Measurements from ENCODE around the gene PTPRR. TPM values are rescaled to one million over a fixed set of nuclear protein-coding genes. Genes with fewer than 3 reads are reported as not detected.

The PTPRR gene
- total RNA-seq (1 to 10 TPM in 5 of 7 donors, under 1 TPM in 2; 0.47 to 2.7 (median 1.6) TPM), polyA plus RNA-seq (1 to 10 TPM in 1 of 3 donors, under 1 TPM in 2; 0.41 to 2.0 (median 0.64) TPM)
- long read RNA-seq, donor 1, result 0 reads
- long read RNA-seq, donor 2, result 0 reads

DNA sequence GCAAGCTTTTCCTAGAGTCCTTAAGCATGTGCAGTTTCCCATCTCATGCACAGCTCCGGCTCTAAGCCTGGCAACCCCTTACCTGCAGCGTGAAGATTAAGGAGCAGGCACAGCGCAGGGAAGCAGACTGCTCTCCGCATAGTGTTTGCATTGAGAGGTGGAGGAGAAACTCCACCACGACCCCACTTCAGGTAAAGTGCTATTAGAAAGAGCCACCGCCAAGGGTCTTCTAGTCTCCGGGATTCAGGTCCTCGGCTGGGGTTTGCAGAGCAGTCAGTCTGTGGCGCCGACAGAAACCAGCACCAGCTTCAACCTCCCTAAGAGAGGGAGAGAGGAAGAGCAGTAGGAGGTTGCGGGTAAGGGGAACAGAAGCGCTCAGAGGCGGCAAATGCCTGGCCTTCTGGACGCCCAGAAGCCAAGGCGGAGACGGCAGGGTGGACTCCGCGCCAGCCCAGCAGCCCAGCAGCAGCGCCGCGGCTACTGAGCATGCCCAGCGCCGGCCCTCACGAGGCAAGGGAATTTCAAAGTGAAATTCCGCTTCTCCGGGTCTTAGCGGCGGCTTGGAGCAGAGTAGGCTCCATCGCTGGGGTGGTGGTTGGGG, at the start of gene PTPRR:
TSS of gene PTPRR (minus strand) at position 488 of the 601 bp plus-strand sequence. CDS start at position 140, 348 bp downstream.
- TF ChIP-seq POLR2A (IDR thresholded peaks at IDR 0.05) (no peak), POLR2AphosphoS5 (IDR thresholded peaks at IDR 0.05) (no peak), CTCF (IDR thresholded peaks at IDR 0.05 in 8 of 11, conservative IDR thresholded peaks at IDR 0.05 in 3 of 11) (no peak)
- 5 to 11% (median 7%) methylated on average over 26 to 29 of the region's 29 CpGs for WGBS, 5 donors
- DNase-seq, result no peak
- Histone ChIP-seq H3K4me3 (no peak within 1 kb of the TSS), H3K27ac (no peak within 1 kb of the TSS), H3K4me1 (no peaks in the 10 kb centered on the region), H3K36me3 (no peaks in the 10 kb centered on the region), H3K9me3 (no peaks in the 10 kb centered on the region), H3K27me3 (replicated peaks in 1 of 7) (peaks cover 0 to 26% (median 4%) of the 10 kb centered on the region in 7 donors)
- intact Hi-C loops (cut with DNase I; ENCODE audit: low total_unique reads), result no loop called here

GRCh38 chr12:70966996-70967790, 46.7 kb upstream of the PTPRR start:
- intact Hi-C loops (cut with DNase I; ENCODE audit: low total_unique reads), result no loop called here
- no peaks in the 10 kb centered on the region for H3K27me3 ChIP-seq (replicated peaks in 1 of 7)
- H3K9me3 ChIP-seq, result no peaks in the 10 kb centered on the region
- H3K27ac ChIP-seq, result no peak overlapping the region
- H3K4me1 ChIP-seq, result no peaks in the 10 kb centered on the region
- WGBS, 5 donors, result 79 to 95% (median 91%) methylated on average over 8 of the region's 8 CpGs
- H3K4me3 ChIP-seq, result no peak overlapping the region
- TF ChIP-seq POLR2AphosphoS5 (IDR thresholded peaks at IDR 0.05), result no peak
- TF ChIP-seq POLR2A (IDR thresholded peaks at IDR 0.05), result no peak
- TF ChIP-seq CTCF (IDR thresholded peaks at IDR 0.05 in 8 of 11, conservative IDR thresholded peaks at IDR 0.05 in 3 of 11), result no peak
- H3K36me3 ChIP-seq, result no peaks in the 10 kb centered on the region
- no peak for DNase-seq

DNA sequence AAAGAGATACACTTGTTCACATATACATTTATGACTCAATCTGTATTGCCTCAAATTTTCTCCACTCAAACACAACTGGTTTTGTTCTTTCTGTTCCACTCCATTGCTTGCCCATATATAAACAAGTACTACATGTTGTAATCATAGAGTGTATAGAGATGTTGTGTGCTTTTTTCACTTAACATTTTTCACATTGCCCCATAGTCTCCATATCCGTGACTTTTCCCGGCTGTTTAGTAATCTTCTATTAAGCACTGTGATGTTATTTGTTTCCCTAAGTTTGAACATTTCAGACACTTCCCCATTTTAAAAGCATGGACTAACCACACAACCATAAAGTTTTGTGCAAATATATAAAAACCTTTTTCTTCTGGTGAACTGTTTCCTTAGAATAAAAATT, 45.5 kb upstream of the PTPRR start:
- no peaks in the 10 kb centered on the region for H3K27me3 ChIP-seq (replicated peaks in 1 of 7)
- intact Hi-C loops (cut with DNase I; ENCODE audit: low total_unique reads), result no loop called here
- TF ChIP-seq CTCF (IDR thresholded peaks at IDR 0.05 in 8 of 11, conservative IDR thresholded peaks at IDR 0.05 in 3 of 11) (no peak), POLR2A (IDR thresholded peaks at IDR 0.05) (no peak), POLR2AphosphoS5 (IDR thresholded peaks at IDR 0.05) (no peak)
- DNase-seq, result no peak
- H3K4me1 ChIP-seq, result no peaks in the 10 kb centered on the region
- H3K9me3 ChIP-seq, result no peaks in the 10 kb centered on the region
- no peaks in the 10 kb centered on the region for H3K36me3 ChIP-seq
- WGBS, 5 donors, result 43 to 57% (median 54%) methylated on average over 2 of the region's 2 CpGs
- no peak overlapping the region for H3K4me3 ChIP-seq
- H3K27ac ChIP-seq, result no peak overlapping the region

DNA sequence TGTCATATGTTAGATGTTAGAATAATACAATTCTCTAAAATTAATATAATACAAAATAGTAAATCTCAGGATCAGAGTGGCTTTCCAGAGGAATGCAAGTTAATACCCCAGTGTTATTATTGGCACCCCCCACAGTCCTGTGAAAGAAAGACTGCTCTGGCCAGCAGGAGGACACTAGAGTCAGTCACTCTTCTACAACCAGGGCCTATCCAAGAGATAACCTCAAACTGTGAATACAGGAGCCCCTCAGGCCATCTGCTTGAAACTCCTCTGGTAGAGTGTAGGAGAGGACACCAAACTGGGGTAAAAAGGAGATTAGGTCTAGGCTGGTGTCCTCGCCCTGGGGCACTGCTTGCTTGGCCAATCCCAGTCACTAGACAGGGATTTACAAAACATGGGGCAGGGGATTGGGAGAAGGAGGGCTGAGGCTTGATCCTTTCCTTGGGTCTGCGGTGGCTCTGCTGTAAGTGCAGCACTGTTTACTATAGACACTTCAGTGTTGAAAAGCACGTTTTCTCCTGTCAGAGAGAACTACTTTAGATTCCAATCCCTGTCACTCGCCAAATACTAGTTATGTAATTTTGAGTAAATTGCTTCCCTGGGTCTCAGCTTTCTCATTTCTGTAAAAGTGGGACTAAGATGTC, 44.5 kb upstream of the PTPRR start:
- intact Hi-C loops (cut with DNase I; ENCODE audit: low total_unique reads), result no loop called here
- TF ChIP-seq CTCF (IDR thresholded peaks at IDR 0.05 in 8 of 11, conservative IDR thresholded peaks at IDR 0.05 in 3 of 11) (no peak), POLR2A (IDR thresholded peaks at IDR 0.05) (no peak), POLR2AphosphoS5 (IDR thresholded peaks at IDR 0.05) (no peak)
- H3K36me3 ChIP-seq, result no peaks in the 10 kb centered on the region
- no peak for DNase-seq
- H3K4me3 ChIP-seq, result no peak overlapping the region
- 70 to 86% (median 73%) methylated on average over 4 of the region's 4 CpGs for WGBS, 5 donors
- H3K4me1 ChIP-seq, result no peaks in the 10 kb centered on the region
- H3K27ac ChIP-seq, result no peak overlapping the region
- no peaks in the 10 kb centered on the region for H3K27me3 ChIP-seq (replicated peaks in 1 of 7)
- H3K9me3 ChIP-seq, result no peaks in the 10 kb centered on the region
